Motor neuron (in vitro differentiated cells): Measurements from ENCODE around the gene C11orf21. TPM values are rescaled to one million over a fixed set of nuclear protein-coding genes. Genes with fewer than 3 reads are reported as not detected.
"Not testable (repeated sequence)": the region's sequence is repeated elsewhere in the genome, so short reads cannot be mapped to it uniquely, and the experiment has no call there.

ENCODE experiments used
- ATAC-seq, 8 experiments: fragments of 200-7000 bp; cut with Tn5 transposase; replicated peaks in 6 of 8; 2 replicates each; pipeline ENCODE4 v1.8.0; 2021; ENCODE audit warnings: mild to moderate bottlenecking in 8 of 8, moderate library complexity in 8 of 8
- H3K27ac ChIP-seq, 2 donors: fragments of 250-450 bp; sonication (Bioruptor Pico); 2 replicates each; pipeline ENCODE4 v1.9.0; 2021; ENCODE audit warnings: antibody characterized with exemption in 2 of 2, mild to moderate bottlenecking in 2 of 2, moderate library complexity in 1 of 2
- H3K4me1 ChIP-seq, 2 donors: fragments of 250-450 bp; sonication (Bioruptor Pico); replicated peaks in 1 of 2; 2 replicates each; pipeline ENCODE4 v1.6.1; 2021; ENCODE audit warnings: antibody characterized with exemption in 2 of 2, mild to moderate bottlenecking in 2 of 2, moderate library complexity in 1 of 2
- H3K4me3 ChIP-seq, 5 donors: fragments of 250-450 bp; sonication (Bioruptor Pico); 2 replicates each; pipeline ENCODE4 v1.9.0; 2021; ENCODE audit warnings: antibody characterized with exemption in 5 of 5, mild to moderate bottlenecking in 5 of 5, moderate library complexity in 4 of 5
- WGBS, 10 experiments: fragments of 450-650 bp; shearing (Covaris generic); methylation state at CpG; one replicate each; pipeline ENCODE4 v1.0.0; 2022; 5-methylcytosine and 5-hydroxymethylcytosine counted together
- in situ Hi-C, 9 experiments: fragments of 400-800 bp; cut with MboI; loops; one replicate each; pipeline ENCODE4 v1.15.0; 2021; ENCODE audit warnings: low sequenced_read_pairs in 9 of 9, low pct_unique_long_range_greater_than_20kb in 2 of 9; ENCODE audit not compliant: unreplicated experiment in 9 of 9
- total RNA-seq, 8 experiments: library from RNA; unstranded; fragments of 300-600 nt; gene quantifications; 2 replicates each; pipeline versions ENCODE4 v1.2.3 to v1.2.4, GENCODE V29; 2022

The C11orf21 gene
- total RNA-seq, result 1 to 10 TPM in 1 of 8 experiments, under 1 TPM in 5, not detected in 2; 0.08 to 1.8 (median 0.38) TPM

DNA sequence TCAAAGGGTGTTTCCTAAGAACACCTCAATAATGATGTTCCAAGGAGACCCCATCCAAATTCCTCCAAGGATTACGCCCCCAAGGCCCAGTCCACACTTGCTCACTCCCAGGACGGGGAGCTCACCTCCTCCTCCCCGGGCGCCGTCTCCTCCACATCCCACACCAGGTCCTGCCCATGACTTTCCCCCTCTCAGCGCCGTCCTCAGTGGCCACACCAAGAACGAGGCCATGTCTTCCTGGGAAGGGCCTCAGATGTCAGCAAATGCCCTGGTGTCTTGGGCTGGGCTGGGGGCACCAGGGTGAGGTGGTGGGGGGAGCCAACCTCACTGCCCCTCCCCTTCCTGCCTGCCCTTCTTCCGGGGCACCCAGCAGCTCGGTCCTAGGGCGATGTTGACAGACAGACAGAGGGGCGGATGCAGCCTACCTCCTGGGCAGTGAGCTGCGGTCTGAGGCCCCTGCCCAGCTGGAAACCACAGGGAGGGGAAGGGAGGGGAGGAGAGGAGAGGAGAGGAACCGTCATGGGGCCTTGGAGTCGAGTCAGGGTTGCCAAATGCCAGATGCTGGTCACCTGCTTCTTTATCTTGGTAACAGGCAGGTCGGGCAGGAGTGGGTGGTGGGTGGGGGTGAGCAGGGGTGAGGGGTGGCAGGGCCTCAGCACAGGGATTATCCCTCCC lies at the start of gene C11orf21, which contains the start of gene TSPAN32:
C11orf21 (minus strand) TSS at position 288 of the 675 bp plus-strand sequence; CDS start at position 178, 110 bp downstream.
TSPAN32 (plus strand) TSS at position 383 of the 675 bp plus-strand sequence; CDS start at position 520, 137 bp downstream.
- no peak within 1 kb of the TSS for H3K4me3 ChIP-seq
- peak in 6 of 8 experiments; percentile 38 to 57 (median 44) for ATAC-seq
- in situ Hi-C loops, result loop anchor here in 1 of 9 experiments (25.0 kb wide), 1 partner anchor 111 kb away; the partner anchor contains the start of gene TSSC4
- WGBS, 10 experiments, result 59 to 86% methylated on average over 4 to 6 of the region's 16 CpGs; no CpG with 5 or more reads in 8 of the 10 experiments
- no peak within 1 kb of the TSS for H3K27ac ChIP-seq
- peaks cover 0 to 27% of the 10 kb centered on the region in 2 donors for H3K4me1 ChIP-seq

DNA sequence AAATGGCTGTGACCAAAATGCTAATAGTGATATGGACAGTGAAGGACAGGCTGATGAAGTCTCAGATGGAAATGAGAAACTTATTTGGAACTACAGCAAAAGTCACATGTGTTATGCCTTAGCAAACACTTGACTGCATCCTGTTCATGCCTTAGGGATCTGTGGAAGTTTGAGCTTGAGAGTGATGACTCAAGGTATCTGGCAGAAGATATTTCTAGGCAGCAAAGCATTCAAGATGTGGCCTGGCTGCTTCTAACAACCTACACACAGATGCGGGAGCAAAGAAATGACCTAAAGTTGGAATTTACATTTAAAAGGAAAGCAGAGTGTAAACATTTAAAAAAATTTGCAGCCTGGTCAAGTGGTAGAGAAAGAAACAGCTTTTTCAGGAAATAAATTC lies 47.3 kb upstream of the C11orf21 start:
- Histone ChIP-seq H3K4me3 (no peak overlapping the region), H3K4me1 (no peaks in the 10 kb centered on the region), H3K27ac (no peak overlapping the region)
- ATAC-seq, result no peak
- 54 to 100% (median 73%) methylated on average over 1 of the region's 1 CpG; no CpG with 5 or more reads in 4 of the 10 experiments for WGBS, 10 experiments
- in situ Hi-C loops, result no loop called here

DNA sequence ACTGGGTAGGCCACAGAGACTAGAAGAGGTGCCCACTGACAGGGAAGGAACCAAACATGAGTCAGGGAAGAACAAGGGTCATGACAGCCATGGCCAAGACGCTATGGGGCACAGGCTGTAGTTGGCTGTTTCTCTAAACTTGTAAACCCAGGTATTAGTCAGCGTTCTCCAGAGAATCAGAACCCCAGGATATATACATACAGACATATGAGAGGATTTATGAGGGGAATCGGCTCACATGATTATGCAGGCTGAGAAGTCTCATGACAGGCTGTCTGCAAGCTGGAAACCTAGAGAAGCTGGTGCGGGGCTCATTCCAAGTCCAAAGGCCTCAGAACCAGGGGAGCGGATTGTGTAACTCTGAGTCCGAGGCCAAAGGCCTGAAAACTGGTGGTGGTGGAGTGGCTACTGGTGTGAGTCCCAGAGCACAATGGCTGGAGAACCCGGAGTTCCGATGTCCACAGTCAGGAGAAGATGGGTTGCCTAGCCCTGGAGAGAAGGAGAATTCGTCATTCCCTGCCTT lies 45.7 kb upstream of the C11orf21 start:
- ATAC-seq, result peak in 1 of 8 experiments; percentile 70
- Histone ChIP-seq H3K4me3 (no peak overlapping the region), H3K4me1 (no peaks in the 10 kb centered on the region), H3K27ac (no peak overlapping the region)
- 22 to 92% (median 60%) methylated on average over 1 to 6 of the region's 9 CpGs; no CpG with 5 or more reads in 1 of the 10 experiments for WGBS, 10 experiments
- in situ Hi-C loops, result no loop called here

DNA sequence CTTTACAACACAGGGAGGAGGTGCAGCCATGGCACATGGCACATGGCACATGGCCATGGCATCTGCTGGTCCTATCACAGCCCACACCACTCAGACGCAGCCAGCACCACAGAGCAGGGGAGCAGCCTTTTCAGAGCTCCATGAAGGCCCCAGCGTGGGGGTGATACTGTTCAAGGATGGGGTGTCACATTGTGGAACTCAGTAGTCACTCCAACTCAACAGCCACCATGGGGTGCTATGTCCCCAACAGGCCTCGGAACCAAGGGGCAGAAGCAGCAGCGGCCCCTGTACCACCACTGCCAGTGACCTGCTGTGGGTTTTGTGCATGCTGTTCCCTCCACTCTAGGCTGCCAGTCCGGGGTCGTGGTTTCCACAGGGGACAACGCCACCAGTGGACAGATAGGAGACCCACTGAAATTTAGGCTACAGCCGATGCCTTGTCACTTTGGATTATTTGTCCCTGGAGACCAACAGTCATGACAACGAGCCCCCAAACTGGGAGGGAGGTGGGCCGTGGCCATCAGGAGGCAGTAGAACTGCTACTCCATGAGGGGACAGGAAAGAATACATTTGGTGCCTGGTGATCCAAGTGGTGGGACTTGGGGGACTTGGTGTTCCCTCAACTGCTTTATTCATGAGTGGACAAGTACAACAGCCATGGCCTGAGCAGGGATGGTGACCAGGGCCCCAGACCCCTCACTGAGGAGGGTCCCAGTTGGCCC lies 45.0 kb upstream of the C11orf21 start:
- no peak overlapping the region for H3K4me3 ChIP-seq
- WGBS, 10 experiments, result 20 to 64% (median 50%) methylated on average over 1 to 3 of the region's 10 CpGs; no CpG with 5 or more reads in 5 of the 10 experiments
- ATAC-seq, result no peak
- no peak overlapping the region for H3K27ac ChIP-seq
- H3K4me1 ChIP-seq, result no peaks in the 10 kb centered on the region
- in situ Hi-C loops, result no loop called here

GRCh38 chr11:2346014-2346413 lies 44.3 kb upstream of the C11orf21 start:
- in situ Hi-C loops, result no loop called here
- Histone ChIP-seq H3K4me3 (no peak overlapping the region), H3K27ac (no peak overlapping the region), H3K4me1 (no peaks in the 10 kb centered on the region)
- 38 to 50% methylated on average over 2 to 3 of the region's 4 CpGs; no CpG with 5 or more reads in 8 of the 10 experiments for WGBS, 10 experiments
- no peak for ATAC-seq

GRCh38 chr11:2345050-2345449 lies 43.3 kb upstream of the C11orf21 start:
- ATAC-seq, result no peak

GRCh38 chr11:2343502-2343901 lies 41.8 kb upstream of the C11orf21 start:
- Histone ChIP-seq H3K27ac (no peak overlapping the region), H3K4me1 (no peaks in the 10 kb centered on the region), H3K4me3 (no peak overlapping the region)
- 58 to 80% (median 71%) methylated on average over 1 to 4 of the region's 4 CpGs; no CpG with 5 or more reads in 6 of the 10 experiments for WGBS, 10 experiments
- ATAC-seq, result no peak
- in situ Hi-C loops, result no loop called here

More at GRCh38 chr11:2345050-2345449, 43.3 kb upstream of the C11orf21 start:
- H3K27ac ChIP-seq, result no peak overlapping the region
- no peak overlapping the region for H3K4me3 ChIP-seq
- 0 to 80% (median 40%) methylated on average over 1 to 2 of the region's 2 CpGs; no CpG with 5 or more reads in 1 of the 10 experiments for WGBS, 10 experiments
- in situ Hi-C loops, result no loop called here
- no peaks in the 10 kb centered on the region for H3K4me1 ChIP-seq

- no peak overlapping the region for H3K4me3 ChIP-seq
- 0 to 93% (median 55%) methylated on average over 2 to 5 of the region's 5 CpGs; no CpG with 5 or more reads in 5 of the 10 experiments for WGBS, 10 experiments
- in situ Hi-C loops, result no loop called here
- ATAC-seq, result no peak
- no peaks in the 10 kb centered on the region for H3K4me1 ChIP-seq
- H3K27ac ChIP-seq, result no peak overlapping the region
These were observed 41.3 kb upstream of the C11orf21 start for GRCh38 chr11:2342981-2343380.

- ATAC-seq, result no peak
- Histone ChIP-seq H3K4me3 (no peak overlapping the region), H3K27ac (no peak overlapping the region), H3K4me1 (no peaks in the 10 kb centered on the region)
- WGBS, 10 experiments, result 40 to 90% (median 63%) methylated on average over 1 to 3 of the region's 3 CpGs; no CpG with 5 or more reads in 5 of the 10 experiments
- in situ Hi-C loops, result no loop called here
These were observed 40.8 kb upstream of the C11orf21 start for GRCh38 chr11:2342557-2342956.

DNA sequence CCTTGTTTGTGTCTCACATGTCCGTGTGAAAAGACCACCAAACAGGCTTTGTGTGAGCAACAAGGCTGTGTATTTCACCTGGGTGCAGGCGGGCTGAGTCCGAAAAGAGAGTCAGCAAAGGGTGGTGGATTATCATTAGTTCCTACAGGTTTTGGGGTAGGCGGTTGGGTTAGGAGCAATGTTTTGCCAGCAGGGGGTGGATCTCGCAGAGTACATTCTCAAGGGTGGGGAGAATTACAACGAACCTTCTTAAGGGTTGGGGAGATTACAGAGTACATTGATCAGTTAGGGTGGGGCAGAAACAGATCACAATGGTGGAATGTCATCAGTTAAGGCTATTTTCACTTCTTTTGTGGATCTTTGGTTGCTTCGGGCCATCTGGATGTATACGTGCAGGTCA lies 37.0 kb upstream of the C11orf21 start:
- ATAC-seq, H3K4me3 ChIP-seq, H3K27ac ChIP-seq, H3K4me1 ChIP-seq, in situ Hi-C loops: not testable (repeated sequence)
- WGBS, 10 experiments, result 20 to 90% (median 48%) methylated on average over 2 to 6 of the region's 8 CpGs; no CpG with 5 or more reads in 2 of the 10 experiments

DNA sequence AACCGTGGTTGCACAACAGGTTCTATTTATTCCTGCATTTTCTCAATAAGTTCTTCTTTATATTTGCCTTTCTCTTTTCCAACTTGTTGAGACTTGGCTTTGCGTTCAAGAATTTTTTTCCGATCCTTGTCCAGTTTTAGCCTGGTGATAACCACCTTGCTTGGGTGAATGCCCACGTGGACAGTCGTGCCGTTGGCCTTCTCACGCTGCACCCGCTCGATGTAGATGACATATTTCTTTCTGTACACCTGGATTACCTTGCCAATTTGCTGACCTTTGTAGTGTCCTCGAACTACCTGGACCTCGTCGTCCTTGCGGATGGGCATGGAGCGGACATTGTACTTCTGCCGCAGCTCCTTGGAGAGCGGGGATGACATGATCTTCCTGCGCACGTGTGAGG lies 33.6 kb upstream of the C11orf21 start:
- WGBS, 10 experiments, result 85 to 100% (median 93%) methylated on average over 3 to 8 of the region's 18 CpGs; no CpG with 5 or more reads in 5 of the 10 experiments
- in situ Hi-C loops, H3K27ac ChIP-seq, H3K4me3 ChIP-seq, ATAC-seq, H3K4me1 ChIP-seq: not testable (repeated sequence)

GRCh38 chr11:2333486-2334205 lies 31.9 kb upstream of the C11orf21 start:
- in situ Hi-C loops, result not testable (repeated sequence)
- WGBS, 10 experiments, result no CpG with 5 or more reads among the region's 4 CpGs

More at GRCh38 chr11:2333486-2334205, 31.9 kb upstream of the C11orf21 start:
- H3K4me1 ChIP-seq, H3K27ac ChIP-seq, H3K4me3 ChIP-seq: not testable (repeated sequence)
- peak in 3 of 8 experiments; percentile 51 to 98 (median 68) for ATAC-seq
